WI38 (cell line): ENCODE results near the gene IPO11.

Experiments
- H3K4me3 ChIP-seq: 2 replicates; pipeline ENCODE4 v1.5.1; 2011; ENCODE audit warnings: low read depth, mild to moderate bottlenecking, control low read depth, low read length
- CTCF ChIP-seq: IDR thresholded peaks from 2 replicates; pipeline ENCODE4 v1.5.1; 2012; ENCODE audit warnings: low read depth, mild to moderate bottlenecking, control low read depth, low read length

Gene IPO11

GRCh38 chr5:62643556-62644451, 231.2 kb downstream of the IPO11 start:
- no peak for TF ChIP-seq CTCF
- no peak overlapping the region for H3K4me3 ChIP-seq

GRCh38 chr5:62645223-62645622, 232.7 kb downstream of the IPO11 start:
- H3K4me3 ChIP-seq: no peak overlapping the region
- TF ChIP-seq CTCF: no peak

DNA sequence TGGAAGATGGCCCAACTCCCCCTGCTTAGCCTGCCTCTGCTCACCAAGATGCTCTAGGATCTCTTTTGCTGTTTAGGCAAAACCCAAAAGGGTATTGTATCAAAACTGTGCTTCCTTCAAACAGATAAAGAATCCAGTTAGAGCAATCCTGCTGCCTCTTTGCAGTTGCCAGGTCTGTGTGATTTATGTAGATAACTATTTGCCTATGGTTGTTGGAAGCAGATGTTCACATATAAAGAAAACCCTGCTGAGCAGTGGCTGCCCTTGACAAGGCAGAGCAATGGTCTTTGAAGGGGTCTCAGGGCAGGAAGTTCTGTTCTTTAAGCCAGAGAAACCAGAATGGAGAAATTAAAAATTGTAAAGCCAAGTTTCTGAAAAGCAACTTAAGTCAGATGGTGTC, 234.7 kb downstream of the IPO11 start:
- TF ChIP-seq CTCF: no peak
- H3K4me3 ChIP-seq: no peak overlapping the region

DNA sequence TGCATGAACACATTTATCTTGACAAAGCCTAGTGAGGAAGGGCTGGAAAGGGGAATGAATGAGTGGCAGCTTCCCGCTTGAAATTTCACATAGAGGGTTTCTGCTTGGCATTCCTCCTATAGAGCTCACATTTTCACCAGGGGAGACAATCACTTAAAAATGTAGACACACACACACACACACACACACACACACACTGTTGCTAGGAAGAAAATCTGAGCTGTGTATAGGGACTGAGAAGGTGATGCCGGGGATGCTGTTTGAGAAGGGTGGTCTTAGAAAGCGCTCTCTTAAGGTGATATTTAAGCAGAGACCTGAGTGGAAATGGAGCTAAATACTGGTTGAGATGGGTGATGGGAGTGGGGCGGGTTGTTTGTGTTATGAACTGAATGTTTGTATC, 236.5 kb downstream of the IPO11 start:
- H3K4me3 ChIP-seq: no peak overlapping the region
- TF ChIP-seq CTCF: no peak

- TF ChIP-seq CTCF: no peak
- H3K4me3 ChIP-seq: no peak overlapping the region
These were observed 237.0 kb downstream of the IPO11 start for GRCh38 chr5:62649476-62650113.

- H3K4me3 ChIP-seq: no peak overlapping the region
- no peak for TF ChIP-seq CTCF
These were observed 237.6 kb downstream of the IPO11 start for GRCh38 chr5:62650197-62650596.

- no peak for TF ChIP-seq CTCF
- H3K4me3 ChIP-seq: no peak overlapping the region
These were observed 239.7 kb downstream of the IPO11 start for GRCh38 chr5:62652225-62652624.
